ENCODE data around the gene MKRN2. TPM values are rescaled to one million over a fixed set of nuclear protein-coding genes. Genes with fewer than 3 reads are reported as not detected.
A peak's percentile ranks its signal among the peaks of the same experiment; 100 is the strongest.

Gene MKRN2
- total RNA-seq, 2 experiments from 2014 or later: 21.9 to 25.7 TPM

DNA sequence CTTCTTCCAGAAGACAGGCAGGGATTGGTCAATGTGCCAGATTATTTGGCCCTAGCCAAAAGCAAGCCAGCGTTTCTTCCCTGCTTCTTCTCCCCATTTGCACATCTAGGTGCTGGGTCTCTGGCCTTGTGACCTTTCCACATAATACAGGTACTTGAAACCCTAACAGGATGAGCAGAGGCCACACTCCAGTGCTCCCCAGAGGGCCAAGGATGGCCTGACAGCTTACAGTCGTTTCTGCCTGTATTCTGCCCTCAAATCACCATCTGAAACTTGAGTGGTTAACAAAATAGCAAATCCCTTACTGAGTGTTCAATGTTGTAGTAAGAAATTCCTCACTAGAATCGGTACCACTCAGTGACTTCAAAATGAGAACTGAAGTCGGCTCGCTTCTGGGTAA lies 29.1 kb downstream of the MKRN2 start:
- no TSS peak for BruUV-seq (replicated peaks)
- intact Hi-C loops (cut with micrococcal nuclease; ENCODE audit: unreplicated experiment): no loop called here
- CTCF ChIA-PET (ENCODE audit: unreplicated experiment): no interaction called here
- H2AFZ ChIP-seq (ENCODE audit: low read length): no peak overlapping the region
- TF ChIP-seq EZH2phosphoT487 (IDR thresholded peaks at IDR 0.05; ENCODE audit: borderline replicate concordance, low read depth, low read length): no peak
- TF ChIP-seq, protein P1, sequence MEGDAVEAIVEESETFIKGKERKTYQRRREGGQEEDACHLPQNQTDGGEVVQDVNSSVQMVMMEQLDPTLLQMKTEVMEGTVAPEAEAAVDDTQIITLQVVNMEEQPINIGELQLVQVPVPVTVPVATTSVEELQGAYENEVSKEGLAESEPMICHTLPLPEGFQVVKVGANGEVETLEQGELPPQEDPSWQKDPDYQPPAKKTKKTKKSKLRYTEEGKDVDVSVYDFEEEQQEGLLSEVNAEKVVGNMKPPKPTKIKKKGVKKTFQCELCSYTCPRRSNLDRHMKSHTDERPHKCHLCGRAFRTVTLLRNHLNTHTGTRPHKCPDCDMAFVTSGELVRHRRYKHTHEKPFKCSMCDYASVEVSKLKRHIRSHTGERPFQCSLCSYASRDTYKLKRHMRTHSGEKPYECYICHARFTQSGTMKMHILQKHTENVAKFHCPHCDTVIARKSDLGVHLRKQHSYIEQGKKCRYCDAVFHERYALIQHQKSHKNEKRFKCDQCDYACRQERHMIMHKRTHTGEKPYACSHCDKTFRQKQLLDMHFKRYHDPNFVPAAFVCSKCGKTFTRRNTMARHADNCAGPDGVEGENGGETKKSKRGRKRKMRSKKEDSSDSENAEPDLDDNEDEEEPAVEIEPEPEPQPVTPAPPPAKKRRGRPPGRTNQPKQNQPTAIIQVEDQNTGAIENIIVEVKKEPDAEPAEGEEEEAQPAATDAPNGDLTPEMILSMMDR (conservative IDR thresholded peaks at IDR 0.05; ENCODE audit: low read length): no peak
- no peak for DNase-seq (ENCODE audit: low spot score)
- no peaks in the 10 kb centered on the region for H3K9me3 ChIP-seq (ENCODE audit: low read length)
- no peak overlapping the region for H3K4me2 ChIP-seq (ENCODE audit: low read length)
- H3K27ac ChIP-seq (ENCODE audit: low read depth, low read length, poor library complexity, severe bottlenecking): peak overlapping the region; percentile 23
- no peaks in the 10 kb centered on the region for H3K79me2 ChIP-seq (ENCODE audit: insufficient read depth, low read depth, low read length)
- no peaks in the 10 kb centered on the region for H3K9me2 ChIP-seq (ENCODE audit: insufficient read depth, low read length)
- H3K4me1 ChIP-seq (ENCODE audit: insufficient read depth, low read length, poor library complexity, severe bottlenecking): no peaks in the 10 kb centered on the region
- peaks cover 94% of the 10 kb centered on the region for H3K36me3 ChIP-seq (ENCODE audit: insufficient read depth, low read length)
- H4K20me1 ChIP-seq (ENCODE audit: insufficient read depth, low read length): no peaks in the 10 kb centered on the region
- POLR2A ChIA-PET: interaction anchor here (1.9 kb wide), 1 partner anchor 19 kb away, joined by 5 read pairs; no protein-coding TSS in a partner anchor
- no peak overlapping the region for H3K4me3 ChIP-seq (ENCODE audit: low read depth, low read length, poor library complexity, severe bottlenecking)

DNA sequence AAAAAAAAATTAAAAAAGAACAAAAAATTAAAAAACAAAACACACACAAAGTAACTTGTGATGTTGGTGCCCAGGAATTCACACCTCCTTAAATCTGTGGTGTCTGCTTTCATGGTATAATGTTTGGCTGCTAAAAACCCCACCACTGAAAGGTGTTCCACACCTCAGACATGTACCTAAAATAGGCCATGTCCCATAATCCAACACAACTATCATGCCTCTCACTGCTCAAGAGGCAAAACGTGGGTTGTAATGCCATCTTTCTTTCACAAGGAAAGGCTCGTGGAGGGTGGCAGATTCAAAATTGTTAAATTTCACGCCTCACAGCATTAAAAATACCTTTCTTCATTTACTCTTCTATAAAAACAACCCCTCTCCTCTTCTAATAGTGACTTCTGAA lies 29.5 kb downstream of the MKRN2 start:
- H3K9me2 ChIP-seq (ENCODE audit: insufficient read depth, low read length): no peaks in the 10 kb centered on the region
- peak overlapping the region; percentile 23 for H3K27ac ChIP-seq (ENCODE audit: low read depth, low read length, poor library complexity, severe bottlenecking)
- no peaks in the 10 kb centered on the region for H3K79me2 ChIP-seq (ENCODE audit: insufficient read depth, low read depth, low read length)
- ChIA-PET POLR2A (no interaction called here), CTCF (ENCODE audit: unreplicated experiment) (no interaction called here)
- intact Hi-C loops (cut with micrococcal nuclease; ENCODE audit: unreplicated experiment): no loop called here
- TF ChIP-seq EZH2phosphoT487 (IDR thresholded peaks at IDR 0.05; ENCODE audit: borderline replicate concordance, low read depth, low read length): no peak
- TF ChIP-seq, protein P1 (conservative IDR thresholded peaks at IDR 0.05; ENCODE audit: low read length): no peak
- no peak overlapping the region for H2AFZ ChIP-seq (ENCODE audit: low read length)
- H3K9me3 ChIP-seq (ENCODE audit: low read length): no peaks in the 10 kb centered on the region
- no peak overlapping the region for H3K4me2 ChIP-seq (ENCODE audit: low read length)
- DNase-seq (ENCODE audit: low spot score): no peak
- TSS peak; percentile 26 for BruUV-seq (replicated peaks)
- H3K4me3 ChIP-seq (ENCODE audit: low read depth, low read length, poor library complexity, severe bottlenecking): no peak overlapping the region
- peaks cover 94% of the 10 kb centered on the region for H3K36me3 ChIP-seq (ENCODE audit: insufficient read depth, low read length)
- no peaks in the 10 kb centered on the region for H4K20me1 ChIP-seq (ENCODE audit: insufficient read depth, low read length)
- H3K4me1 ChIP-seq (ENCODE audit: insufficient read depth, low read length, poor library complexity, severe bottlenecking): no peaks in the 10 kb centered on the region

DNA sequence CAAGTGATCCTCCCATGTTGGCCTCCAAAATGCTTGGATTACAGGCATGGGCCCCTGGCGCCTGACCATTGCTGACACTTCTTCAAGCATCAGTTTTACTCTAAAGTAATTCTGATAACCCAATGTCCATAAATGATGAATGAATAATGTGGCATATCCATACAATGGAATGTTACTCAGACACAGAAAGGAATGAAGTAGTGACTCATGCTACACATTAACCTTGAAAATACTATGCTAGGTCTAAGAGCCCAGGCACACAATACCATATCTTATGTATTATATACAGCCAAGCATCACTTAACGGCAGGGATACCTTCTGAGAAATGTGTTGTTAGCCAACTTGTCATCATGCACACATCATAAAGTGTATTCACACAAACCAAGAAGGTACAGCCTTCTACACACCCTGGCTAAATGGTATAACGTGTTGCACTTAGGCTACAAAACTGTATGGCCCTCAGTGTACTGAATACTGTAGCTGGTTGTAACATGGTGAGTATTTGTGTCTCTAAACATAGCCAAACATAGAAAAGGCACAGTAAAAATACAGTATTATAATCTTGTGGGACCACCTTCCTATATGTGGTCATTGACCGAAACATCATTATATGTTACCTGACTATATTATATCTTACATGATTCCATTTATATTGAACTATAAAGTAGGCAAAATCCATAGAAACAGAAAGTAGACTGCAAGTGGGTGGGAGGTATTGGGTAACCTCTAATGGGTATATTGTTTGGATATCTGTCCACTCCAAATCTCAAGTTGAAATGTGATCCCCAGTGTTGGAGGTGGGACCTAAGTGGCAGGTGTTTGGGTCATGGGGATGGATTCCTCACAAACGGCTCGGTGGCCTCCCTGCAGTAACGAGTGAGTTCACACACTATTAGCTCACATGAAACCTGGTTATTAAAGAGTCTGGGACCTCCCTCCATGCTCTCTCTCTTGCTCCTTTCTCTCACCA lies 31.4 kb downstream of the MKRN2 start:
- H3K27ac ChIP-seq (ENCODE audit: low read depth, low read length, poor library complexity, severe bottlenecking): no peak overlapping the region
- CTCF ChIA-PET (ENCODE audit: unreplicated experiment): no interaction called here

More for the DNA sequence above, 31.4 kb downstream of the MKRN2 start:
- POLR2A ChIA-PET: interaction anchor here (1.1 kb wide), 1 partner anchor 11 kb away, joined by 3 read pairs; no protein-coding TSS in a partner anchor
- H3K79me2 ChIP-seq (ENCODE audit: insufficient read depth, low read depth, low read length): no peaks in the 10 kb centered on the region
- intact Hi-C loops (cut with micrococcal nuclease; ENCODE audit: unreplicated experiment): no loop called here
- H3K4me1 ChIP-seq (ENCODE audit: insufficient read depth, low read length, poor library complexity, severe bottlenecking): no peaks in the 10 kb centered on the region
- DNase-seq (ENCODE audit: low spot score): no peak
- H3K9me3 ChIP-seq (ENCODE audit: low read length): no peaks in the 10 kb centered on the region
- no peak for TF ChIP-seq EZH2phosphoT487 (IDR thresholded peaks at IDR 0.05; ENCODE audit: borderline replicate concordance, low read depth, low read length)
- TF ChIP-seq, protein P1 (conservative IDR thresholded peaks at IDR 0.05; ENCODE audit: low read length): no peak
- no peak overlapping the region for H3K4me2 ChIP-seq (ENCODE audit: low read length)
- no peak overlapping the region for H3K4me3 ChIP-seq (ENCODE audit: low read depth, low read length, poor library complexity, severe bottlenecking)
- no peak overlapping the region for H2AFZ ChIP-seq (ENCODE audit: low read length)
- H3K36me3 ChIP-seq (ENCODE audit: insufficient read depth, low read length): peaks cover 89% of the 10 kb centered on the region
- H3K9me2 ChIP-seq (ENCODE audit: insufficient read depth, low read length): no peaks in the 10 kb centered on the region
- no TSS peak for BruUV-seq (replicated peaks)
- H4K20me1 ChIP-seq (ENCODE audit: insufficient read depth, low read length): no peaks in the 10 kb centered on the region; the same call in 1 of the 2 replicates
